Hematopoietic multipotent progenitor cell treated with erythropoietin and hydrocortisone succinate and interleukin-3 and kit ligand, for 4 days (in vitro differentiated cells): ENCODE results near the gene GRM4.

ENCODE experiments used
- DNase-seq: peaks from one replicate; pipeline ENCODE4 v3.0.0-alpha.2; 2015

GRM4 gene

DNA sequence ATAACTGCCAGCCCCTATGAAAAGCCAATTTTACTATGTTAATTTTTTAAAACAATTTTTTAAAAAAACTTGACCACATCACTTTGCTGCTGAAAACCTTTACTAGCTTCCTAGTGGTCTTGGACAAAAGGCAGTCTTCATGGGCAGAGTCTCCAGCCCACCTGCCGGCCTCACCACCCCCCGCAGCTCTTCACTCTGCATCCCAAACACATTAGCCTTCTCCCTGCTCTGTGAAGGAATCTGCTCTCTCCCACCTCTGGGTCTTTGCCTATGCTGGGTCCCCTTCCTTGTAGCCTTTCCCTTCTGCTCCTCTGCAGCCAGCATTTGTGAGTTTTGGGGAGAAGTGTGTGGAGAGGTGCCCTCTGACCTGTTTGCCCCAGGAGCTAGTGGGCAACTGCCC lies 171.4 kb downstream of the GRM4 start:
- DNase-seq = no peak

DNA sequence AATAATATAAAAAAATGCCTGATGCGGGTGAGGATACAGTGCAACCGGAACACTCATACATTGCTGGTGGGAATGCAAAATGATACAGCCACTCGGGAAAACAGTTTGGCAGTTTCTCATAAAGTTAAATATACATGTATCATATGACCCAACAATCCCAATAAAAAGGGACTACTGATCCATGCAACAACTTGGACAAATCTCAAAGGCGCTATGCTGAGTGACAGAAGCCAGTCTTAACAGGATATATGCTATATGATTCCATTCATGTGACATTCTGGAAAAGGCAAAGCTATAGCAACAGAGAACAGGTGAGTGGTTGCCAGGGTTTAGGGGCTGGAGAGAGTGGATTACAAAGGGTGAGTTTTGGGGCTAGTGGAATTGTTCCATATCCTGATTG lies 171.9 kb downstream of the GRM4 start:
- no peak for DNase-seq

DNA sequence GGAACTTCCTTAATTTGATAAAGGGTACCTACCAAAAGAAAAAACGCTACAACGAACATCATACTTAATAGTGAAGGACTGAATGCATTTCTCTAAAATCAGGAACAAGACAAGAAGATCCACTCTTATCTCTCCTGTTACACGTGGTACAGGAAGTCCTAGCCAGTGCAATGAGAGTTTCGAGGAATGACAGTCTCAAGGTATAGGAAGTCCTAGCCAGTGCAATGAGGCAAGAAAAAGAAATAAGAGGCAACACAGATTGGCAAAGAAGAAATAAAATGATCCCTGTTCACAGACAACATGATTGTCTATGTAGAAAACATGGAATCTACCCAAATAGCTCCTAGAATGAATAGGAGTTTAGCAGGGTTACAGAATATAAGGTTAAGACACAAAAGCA lies 174.3 kb downstream of the GRM4 start:
- no peak for DNase-seq
